Endodermal cell (in vitro differentiated cells): ENCODE results near the gene CNIH3. TPM values are rescaled to one million over a fixed set of nuclear protein-coding genes. Genes with fewer than 3 reads are reported as not detected.

ENCODE experiments used
- DNase-seq: peaks from one replicate; pipeline ENCODE4 v3.0.0-alpha.2; 2017
- H3K27ac ChIP-seq: 2 replicates; pipeline ENCODE4 v1.5.1; 2013; ENCODE audit warnings: mild to moderate bottlenecking, low read depth, low read length, moderate library complexity
- H3K27me3 ChIP-seq: 2 replicates; pipeline ENCODE4 v1.6.1; 2013; ENCODE audit warnings: mild to moderate bottlenecking, low read length, moderate library complexity; ENCODE audit not compliant: insufficient read depth, control insufficient read depth, poor library complexity, severe bottlenecking
- H3K36me3 ChIP-seq: 2 replicates; pipeline ENCODE4 v1.7.0; 2013; ENCODE audit warnings: mild to moderate bottlenecking, low read length, moderate library complexity; ENCODE audit not compliant: control insufficient read depth, insufficient read depth
- H3K4me1 ChIP-seq: one replicate; pipeline ENCODE4 v1.7.0; 2013; ENCODE audit warnings: low read length; ENCODE audit not compliant: control insufficient read depth, insufficient read depth
- H3K4me3 ChIP-seq: 2 replicates; pipeline ENCODE4 v1.5.1; 2013; ENCODE audit warnings: mild to moderate bottlenecking, low read length, moderate library complexity
- H3K9ac ChIP-seq: 2 replicates; pipeline ENCODE4 v1.6.1; 2013; ENCODE audit warnings: mild to moderate bottlenecking, low read length, moderate library complexity; ENCODE audit not compliant: poor library complexity, severe bottlenecking; ENCODE audit errors: extremely low read depth
- H3K9me3 ChIP-seq: 2 replicates; pipeline ENCODE4 v1.6.1; 2013; ENCODE audit warnings: mild to moderate bottlenecking, low read length, moderate library complexity; ENCODE audit not compliant: control insufficient read depth
- H3K27ac Mint-ChIP-seq: 2 replicates; pipeline ENCODE4 v1.8.0; 2020; ENCODE audit warnings: mixed read lengths
- H3K27me3 Mint-ChIP-seq: 2 replicates; pipeline ENCODE4 v1.8.0; 2021; ENCODE audit warnings: mild to moderate bottlenecking, mixed read lengths; ENCODE audit not compliant: insufficient read depth
- H3K36me3 Mint-ChIP-seq: 2 replicates; pipeline ENCODE4 v1.8.0; 2020; ENCODE audit warnings: low read depth, mixed read lengths
- H3K4me1 Mint-ChIP-seq: 2 replicates; pipeline ENCODE4 v1.8.0; 2020; ENCODE audit warnings: mixed read lengths
- H3K4me3 Mint-ChIP-seq: 2 replicates; pipeline ENCODE4 v1.8.0; 2020; ENCODE audit warnings: mild to moderate bottlenecking, moderate library complexity, mixed read lengths
- H3K9me3 Mint-ChIP-seq: 2 replicates; pipeline ENCODE4 v1.8.0; 2020; ENCODE audit warnings: mild to moderate bottlenecking, mixed read lengths
- WGBS, 2 experiments: methylation state at CpG; one replicate each; pipeline versions ENCODE4 v1.1.5 to v1.1.7; 2013; ENCODE audit warnings: missing lambda C conversion rate in 2 of 2, mixed read lengths in 1 of 2; ENCODE audit not compliant: insufficient coverage in 1 of 2, insufficient read length in 1 of 2; 5-methylcytosine and 5-hydroxymethylcytosine counted together
- total RNA-seq, 2 donors: library from RNA; stranded (reverse); fragmentation: NEBNext Ultra II Directional in 1 of 2; extraction: Animal tissue kit (Norgen Biotek cat#: 25700) in 1 of 2; gene quantifications; 2 replicates in 1 of 2; 3 replicates in 1 of 2; pipeline ENCODE4 v1.2.1, GENCODE V29; 2021
- TF ChIP-seq, protein P1 (sequence below): fragments of 200-600 bp; sonication (generic); conservative IDR thresholded peaks from 2 replicates; pipeline ENCODE4 v1.5.0; 2021; ENCODE audit warnings: antibody characterized with exemption, mild to moderate bottlenecking

CNIH3 gene
- total RNA-seq, 2 donors from 2014 or later: 4.5 to 6.6 TPM

DNA sequence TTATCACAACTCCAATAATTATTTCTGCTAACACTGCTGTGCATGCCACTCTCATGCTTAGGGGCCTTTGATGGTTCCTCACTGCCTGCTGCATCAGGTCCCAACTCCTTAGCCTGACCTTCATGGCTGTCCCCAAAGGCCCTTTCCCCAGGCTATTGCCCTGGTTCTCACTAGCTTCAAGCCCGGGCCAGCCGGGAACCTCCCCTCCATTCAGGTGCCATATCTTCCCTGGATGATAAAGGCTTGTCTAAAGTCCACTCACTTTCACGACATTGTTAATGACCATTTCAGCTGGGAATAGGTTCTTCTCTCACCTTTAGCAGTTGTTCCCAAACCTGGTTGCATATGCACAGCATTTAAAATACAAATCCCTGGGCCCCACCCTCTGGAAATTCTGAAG, 95.8 kb downstream of the CNIH3 start:
- H3K27me3 Mint-ChIP-seq: peaks cover 6% of the 10 kb centered on the region
- WGBS, 2 experiments: 88% methylated on average over 3 of the region's 3 CpGs; no CpG with 5 or more reads in 1 of the 2 experiments
- TF ChIP-seq, protein P1, sequence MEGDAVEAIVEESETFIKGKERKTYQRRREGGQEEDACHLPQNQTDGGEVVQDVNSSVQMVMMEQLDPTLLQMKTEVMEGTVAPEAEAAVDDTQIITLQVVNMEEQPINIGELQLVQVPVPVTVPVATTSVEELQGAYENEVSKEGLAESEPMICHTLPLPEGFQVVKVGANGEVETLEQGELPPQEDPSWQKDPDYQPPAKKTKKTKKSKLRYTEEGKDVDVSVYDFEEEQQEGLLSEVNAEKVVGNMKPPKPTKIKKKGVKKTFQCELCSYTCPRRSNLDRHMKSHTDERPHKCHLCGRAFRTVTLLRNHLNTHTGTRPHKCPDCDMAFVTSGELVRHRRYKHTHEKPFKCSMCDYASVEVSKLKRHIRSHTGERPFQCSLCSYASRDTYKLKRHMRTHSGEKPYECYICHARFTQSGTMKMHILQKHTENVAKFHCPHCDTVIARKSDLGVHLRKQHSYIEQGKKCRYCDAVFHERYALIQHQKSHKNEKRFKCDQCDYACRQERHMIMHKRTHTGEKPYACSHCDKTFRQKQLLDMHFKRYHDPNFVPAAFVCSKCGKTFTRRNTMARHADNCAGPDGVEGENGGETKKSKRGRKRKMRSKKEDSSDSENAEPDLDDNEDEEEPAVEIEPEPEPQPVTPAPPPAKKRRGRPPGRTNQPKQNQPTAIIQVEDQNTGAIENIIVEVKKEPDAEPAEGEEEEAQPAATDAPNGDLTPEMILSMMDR: no peak
- no peak overlapping the region for H3K4me3 Mint-ChIP-seq
- H3K27me3 ChIP-seq: no peaks in the 10 kb centered on the region
- no peak for DNase-seq
- no peaks in the 10 kb centered on the region for H3K9me3 Mint-ChIP-seq
- no peak overlapping the region for H3K27ac Mint-ChIP-seq
- H3K9ac ChIP-seq: no peak overlapping the region
- no peak overlapping the region for H3K27ac ChIP-seq
- H3K4me3 ChIP-seq: no peak overlapping the region
- no peaks in the 10 kb centered on the region for H3K36me3 Mint-ChIP-seq
- H3K4me1 Mint-ChIP-seq: peaks cover 10% of the 10 kb centered on the region
- no peaks in the 10 kb centered on the region for H3K4me1 ChIP-seq
- H3K9me3 ChIP-seq: no peaks in the 10 kb centered on the region
- H3K36me3 ChIP-seq: no peaks in the 10 kb centered on the region

DNA sequence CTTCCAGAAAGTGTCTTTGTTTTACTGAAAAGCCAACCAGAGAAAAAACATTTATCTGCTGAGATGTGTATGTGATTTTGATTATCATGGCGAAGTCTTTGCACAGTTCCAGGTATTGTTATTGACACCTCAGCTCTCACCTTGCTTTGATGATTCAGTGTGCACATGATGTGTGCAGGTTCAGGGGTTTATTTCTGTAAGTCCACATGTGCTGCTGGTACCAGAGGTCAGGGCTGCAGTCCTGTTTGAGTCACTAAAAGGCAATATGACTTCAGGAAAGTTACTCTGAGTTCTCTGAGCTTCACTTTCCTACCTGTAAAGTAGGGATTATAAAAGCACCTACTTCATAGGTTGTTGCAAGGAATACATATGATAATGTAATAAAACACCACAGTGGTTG, 97.1 kb downstream of the CNIH3 start:
- Mint-ChIP-seq H3K36me3 (no peaks in the 10 kb centered on the region), H3K9me3 (no peaks in the 10 kb centered on the region), H3K4me3 (no peak overlapping the region), H3K4me1 (peaks cover 12% of the 10 kb centered on the region), H3K27ac (no peak overlapping the region), H3K27me3 (peaks cover 7% of the 10 kb centered on the region)
- no peaks in the 10 kb centered on the region for H3K36me3 ChIP-seq
- TF ChIP-seq, protein P1: no peak
- DNase-seq: no peak
- no peak overlapping the region for H3K27ac ChIP-seq
- no peaks in the 10 kb centered on the region for H3K4me1 ChIP-seq
- no peaks in the 10 kb centered on the region for H3K9me3 ChIP-seq
- 100% methylated on average over 1 of the region's 1 CpG; no CpG with 5 or more reads in 1 of the 2 experiments for WGBS, 2 experiments
- H3K9ac ChIP-seq: no peak overlapping the region
- no peaks in the 10 kb centered on the region for H3K27me3 ChIP-seq
- H3K4me3 ChIP-seq: no peak overlapping the region

DNA sequence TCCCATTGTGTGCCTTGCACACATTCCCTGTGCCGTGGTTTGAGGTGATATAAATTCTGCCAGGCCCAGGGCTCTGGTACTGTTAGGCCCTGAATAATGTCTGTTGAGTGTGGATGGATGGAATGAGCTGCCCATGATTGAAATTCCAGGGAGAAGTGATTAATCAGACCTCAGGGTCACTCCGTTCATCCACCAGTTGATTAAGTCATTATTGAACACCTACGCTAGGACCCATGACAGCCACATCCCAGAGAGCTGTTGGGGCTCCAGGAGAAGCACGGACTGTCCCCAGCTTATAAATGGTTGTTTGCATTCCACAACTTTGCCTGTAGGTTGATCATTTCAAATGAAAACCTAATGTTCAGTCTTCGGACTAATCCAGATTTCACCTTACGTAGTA, 98.4 kb downstream of the CNIH3 start:
- TF ChIP-seq, protein P1: no peak
- no peak for DNase-seq
- Mint-ChIP-seq H3K27me3 (peaks cover 6% of the 10 kb centered on the region), H3K9me3 (no peaks in the 10 kb centered on the region), H3K36me3 (no peaks in the 10 kb centered on the region), H3K4me3 (no peak overlapping the region), H3K4me1 (peaks cover 19% of the 10 kb centered on the region), H3K27ac (no peak overlapping the region)
- Histone ChIP-seq H3K27me3 (no peaks in the 10 kb centered on the region), H3K4me3 (no peak overlapping the region), H3K36me3 (no peaks in the 10 kb centered on the region), H3K9me3 (no peaks in the 10 kb centered on the region), H3K27ac (no peak overlapping the region), H3K4me1 (no peaks in the 10 kb centered on the region), H3K9ac (no peak overlapping the region)
- WGBS, 2 experiments: 93 to 96% methylated on average over 5 to 6 of the region's 6 CpGs
